GM18519 (cell line): ENCODE results near the gene CACNA1I.

Source experiments
- ATAC-seq: cut with Tn5 transposase; IDR thresholded peaks from one replicate; pipeline ENCODE4 v1.9.1; 2021; ENCODE audit warnings: mild to moderate bottlenecking, moderate library complexity; ENCODE audit not compliant: unreplicated experiment, low FRiP score

The CACNA1I gene

GRCh38 chr22:39713799-39714290 lies 143.3 kb downstream of the CACNA1I start:
- no peak for ATAC-seq

- ATAC-seq = no peak
Measured at GRCh38 chr22:39714321-39714720, 143.8 kb downstream of the CACNA1I start.

GRCh38 chr22:39715778-39716495 lies 145.4 kb downstream of the CACNA1I start:
- no peak for ATAC-seq

GRCh38 chr22:39716534-39716933 lies 146.0 kb downstream of the CACNA1I start:
- ATAC-seq = no peak

- ATAC-seq = no peak
Measured at GRCh38 chr22:39717099-39717498, 146.5 kb downstream of the CACNA1I start.

- no peak for ATAC-seq
Measured at GRCh38 chr22:39718206-39718605, 147.7 kb downstream of the CACNA1I start.

- ATAC-seq = no peak
Measured at GRCh38 chr22:39718921-39719475, 148.4 kb downstream of the CACNA1I start.

- ATAC-seq = no peak
Measured at GRCh38 chr22:39719559-39720450, 149.3 kb downstream of the CACNA1I start.

- ATAC-seq = no peak
Measured at GRCh38 chr22:39721206-39722031, 150.9 kb downstream of the CACNA1I start.

GRCh38 chr22:39722032-39722325 lies 151.4 kb downstream of the CACNA1I start:
- ATAC-seq = no peak

GRCh38 chr22:39722501-39722900 lies 151.9 kb downstream of the CACNA1I start:
- no peak for ATAC-seq

GRCh38 chr22:39723463-39723862 lies 152.9 kb downstream of the CACNA1I start:
- ATAC-seq = no peak

- no peak for ATAC-seq
Measured at GRCh38 chr22:39723899-39724351, 153.4 kb downstream of the CACNA1I start.

GRCh38 chr22:39724390-39724789 lies 153.8 kb downstream of the CACNA1I start:
- ATAC-seq = no peak

- ATAC-seq = no peak
Measured at GRCh38 chr22:39724857-39725256, 154.3 kb downstream of the CACNA1I start.

GRCh38 chr22:39725351-39726035 lies 154.9 kb downstream of the CACNA1I start:
- ATAC-seq = no peak

GRCh38 chr22:39727541-39727940 lies 157.0 kb downstream of the CACNA1I start:
- no peak for ATAC-seq

GRCh38 chr22:39728236-39728860 lies 157.8 kb downstream of the CACNA1I start:
- no peak for ATAC-seq

GRCh38 chr22:39729141-39729934 lies 158.8 kb downstream of the CACNA1I start:
- no peak for ATAC-seq
